ENCODE results near the gene PTCHD4. TPM values are rescaled to one million over a fixed set of nuclear protein-coding genes. Genes with fewer than 3 reads are reported as not detected.
"Not testable (repeated sequence)": the region's sequence is repeated elsewhere in the genome, so short reads cannot be mapped to it uniquely, and the experiment has no call there.

PTCHD4 gene
- total and polyA plus RNA-seq, 2 donors: 0.03 to 0.95 TPM

DNA sequence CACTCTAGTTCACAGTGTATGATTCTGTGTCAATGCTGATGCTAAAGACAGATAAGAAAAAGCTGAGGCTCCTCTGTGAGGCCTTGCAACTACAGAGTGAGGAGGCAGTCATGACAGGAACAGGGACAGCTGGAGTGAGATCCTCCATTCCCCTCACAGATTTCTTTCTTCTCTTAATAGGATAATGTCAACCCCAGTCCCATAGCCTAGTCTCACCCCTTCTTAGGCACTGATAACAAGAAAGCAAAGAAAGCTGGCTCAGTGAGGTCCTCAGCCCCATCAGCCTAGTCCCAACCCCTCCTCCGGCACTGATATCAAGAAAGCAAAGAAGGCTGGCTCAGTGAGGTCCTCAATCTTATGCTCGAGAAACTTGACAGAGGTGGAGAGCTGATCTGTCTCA is 2.1 kb upstream of the PTCHD4 start:
- Histone ChIP-seq H3K4me3 (ENCODE audit: low read depth, low read length) (no peak overlapping the region), H3K4me1 (ENCODE audit: insufficient read depth) (no peaks in the 10 kb centered on the region), H3K36me3 (ENCODE audit: insufficient read depth) (no peaks in the 10 kb centered on the region), H3K27ac (ENCODE audit: low read depth) (no peak overlapping the region)
- DNase-seq (ENCODE audit: extremely low spot score): no peak
- WGBS: 76% methylated on average over 2 of the region's 2 CpGs

DNA sequence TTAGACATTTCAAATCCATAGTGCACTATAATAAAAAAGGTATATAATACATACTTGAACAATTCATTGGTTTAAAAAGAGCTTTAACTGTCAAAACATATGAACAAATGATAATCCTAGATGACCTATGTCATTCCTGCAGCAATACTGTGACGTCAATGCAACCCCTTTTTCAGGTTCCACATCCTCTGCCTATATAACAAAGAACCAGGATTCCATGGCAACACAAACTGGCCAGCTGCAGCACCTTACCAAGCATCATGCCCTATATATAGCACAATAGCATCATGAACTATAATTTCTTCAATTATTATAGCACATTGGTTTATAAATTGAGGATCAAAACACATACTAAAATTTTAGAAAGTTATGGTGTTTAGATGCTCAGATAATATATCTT is 578 bp upstream of the PTCHD4 start:
- WGBS: 40% methylated on average over 1 of the region's 1 CpG
- Histone ChIP-seq H3K4me3 (ENCODE audit: low read depth, low read length) (no peak overlapping the region), H3K36me3 (ENCODE audit: insufficient read depth) (no peaks in the 10 kb centered on the region), H3K4me1 (ENCODE audit: insufficient read depth) (no peaks in the 10 kb centered on the region), H3K27ac (ENCODE audit: low read depth) (no peak overlapping the region)
- no peak for DNase-seq (ENCODE audit: extremely low spot score)

DNA sequence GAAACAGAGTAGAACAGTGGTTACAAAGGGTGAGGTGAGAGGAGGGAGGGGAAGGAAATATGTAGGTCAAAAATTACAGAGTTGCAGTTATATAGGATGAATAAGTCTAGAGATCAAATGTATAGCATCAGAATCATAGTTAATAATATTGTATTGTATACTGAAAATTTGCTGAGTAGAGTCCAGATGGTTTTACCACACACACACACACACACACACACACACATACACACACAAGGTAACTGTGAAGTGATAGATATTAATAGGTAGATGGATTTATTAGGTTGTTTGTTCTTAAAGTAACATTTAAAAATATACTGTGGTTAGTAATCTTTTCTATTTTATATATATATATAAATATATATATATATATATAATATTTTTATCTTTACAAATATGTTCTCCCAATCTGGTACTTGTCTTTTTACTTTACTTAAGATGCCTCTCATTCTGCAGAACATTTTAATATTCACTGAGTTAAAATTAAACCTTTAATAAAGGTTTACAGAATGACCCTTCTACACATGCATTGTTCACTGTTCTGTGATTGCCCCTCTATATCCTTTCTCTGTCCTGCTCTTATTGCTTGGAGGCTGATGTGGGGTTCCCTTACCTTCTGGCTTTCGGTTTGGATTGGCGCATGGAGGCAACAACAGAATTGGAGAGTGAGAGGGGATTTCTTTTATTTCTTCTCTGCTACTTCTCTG is 408 bp downstream of the PTCHD4 start:
- Histone ChIP-seq H3K36me3 (ENCODE audit: insufficient read depth) (no peaks in the 10 kb centered on the region), H3K27ac (ENCODE audit: low read depth) (no peak overlapping the region), H3K4me3 (ENCODE audit: low read depth, low read length) (no peak overlapping the region), H3K4me1 (ENCODE audit: insufficient read depth) (no peaks in the 10 kb centered on the region)
- DNase-seq (ENCODE audit: extremely low spot score): no peak
- WGBS: 88% methylated on average over 2 of the region's 2 CpGs

DNA sequence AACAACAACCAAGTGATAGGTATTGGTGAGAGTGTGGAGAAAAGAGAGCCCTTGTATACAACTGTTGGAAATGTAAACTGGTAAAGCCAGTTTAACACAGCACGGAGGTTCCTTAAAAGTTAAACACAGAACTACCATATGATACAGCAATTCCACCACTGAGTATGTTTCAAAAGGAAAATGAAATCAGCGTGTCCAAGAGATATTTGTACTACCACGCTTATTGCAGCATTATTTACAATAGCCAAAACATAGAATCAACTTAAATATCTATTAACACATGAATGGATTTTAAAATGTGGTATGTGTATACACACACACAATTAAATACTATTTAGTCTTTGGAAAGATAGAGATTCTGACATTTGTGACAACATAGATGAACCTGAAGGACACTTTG is 1.1 kb downstream of the PTCHD4 start:
- H3K4me3 ChIP-seq (ENCODE audit: low read depth, low read length): no peak overlapping the region

DNA sequence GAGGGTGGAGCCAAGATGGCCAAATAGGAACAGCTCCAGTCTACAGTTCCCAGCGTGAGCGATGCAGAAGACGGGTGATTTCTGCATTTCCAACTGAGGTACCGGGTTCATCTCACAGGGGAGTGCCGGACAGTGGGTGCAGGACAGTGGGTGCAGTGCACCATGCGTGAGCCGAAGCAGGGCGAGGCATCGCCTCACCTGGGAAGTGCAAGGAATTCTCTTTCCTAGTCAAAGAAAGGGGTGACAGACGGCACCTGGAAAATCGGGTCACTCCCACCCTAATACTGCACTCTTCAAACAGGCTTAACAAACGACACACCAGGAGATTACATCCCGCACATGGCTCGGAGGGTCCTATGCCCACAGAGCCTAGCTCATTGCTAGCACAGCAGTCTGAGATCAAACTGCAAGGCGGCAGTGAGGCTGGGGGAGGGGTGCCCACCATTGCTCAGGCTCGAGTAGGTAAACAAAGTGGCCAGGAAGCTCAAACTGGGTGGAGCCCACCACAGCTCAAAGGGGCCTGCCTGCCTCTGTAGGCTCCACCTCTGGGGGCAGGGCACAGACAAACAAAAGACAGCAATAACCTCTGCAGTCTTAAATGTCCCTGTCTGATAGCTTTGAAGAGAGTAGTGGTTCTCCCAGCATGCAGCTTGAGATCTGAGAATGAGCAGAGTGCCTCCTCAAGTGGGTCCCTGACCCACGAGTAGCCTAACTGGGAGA is 8.4 kb downstream of the PTCHD4 start:
- not testable (repeated sequence) for H3K4me3 ChIP-seq (ENCODE audit: low read depth, low read length); H3K4me1 ChIP-seq (ENCODE audit: insufficient read depth); H3K36me3 ChIP-seq (ENCODE audit: insufficient read depth); H3K27ac ChIP-seq (ENCODE audit: low read depth); DNase-seq (ENCODE audit: extremely low spot score)
- 86% methylated on average over 17 of the region's 17 CpGs for WGBS

More for the DNA sequence above, 1.1 kb downstream of the PTCHD4 start:
- no peaks in the 10 kb centered on the region for H3K36me3 ChIP-seq (ENCODE audit: insufficient read depth)
- no peak overlapping the region for H3K27ac ChIP-seq (ENCODE audit: low read depth)
- DNase-seq (ENCODE audit: extremely low spot score): no peak
- whole genome bisulfite sequencing: 52% methylated on average over 3 of the region's 3 CpGs
- no peaks in the 10 kb centered on the region for H3K4me1 ChIP-seq (ENCODE audit: insufficient read depth)

DNA sequence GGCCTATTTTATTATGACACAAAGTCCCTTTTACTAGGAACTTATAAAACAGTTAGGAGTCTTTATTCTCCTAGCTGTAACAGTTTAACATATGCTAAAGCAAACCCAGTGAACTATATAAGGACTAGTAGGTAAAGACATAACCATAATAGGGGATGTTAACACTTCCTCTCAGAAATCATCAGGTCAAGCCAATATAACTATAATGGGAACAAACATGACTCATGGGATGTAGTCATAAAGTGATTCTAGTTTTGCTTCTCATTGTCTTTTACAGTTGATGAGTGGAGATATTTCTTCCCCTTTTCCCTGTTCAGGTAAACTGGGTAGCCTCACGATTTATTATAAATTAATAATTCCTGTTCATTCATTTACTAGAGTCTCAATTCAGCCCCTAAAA is 9.7 kb downstream of the PTCHD4 start:
- H3K27ac ChIP-seq (ENCODE audit: low read depth): no peak overlapping the region
- WGBS: 86% methylated on average over 1 of the region's 1 CpG
- H3K4me3 ChIP-seq (ENCODE audit: low read depth, low read length): no peak overlapping the region
- no peaks in the 10 kb centered on the region for H3K36me3 ChIP-seq (ENCODE audit: insufficient read depth)
- no peaks in the 10 kb centered on the region for H3K4me1 ChIP-seq (ENCODE audit: insufficient read depth)
- DNase-seq (ENCODE audit: extremely low spot score): no peak

DNA sequence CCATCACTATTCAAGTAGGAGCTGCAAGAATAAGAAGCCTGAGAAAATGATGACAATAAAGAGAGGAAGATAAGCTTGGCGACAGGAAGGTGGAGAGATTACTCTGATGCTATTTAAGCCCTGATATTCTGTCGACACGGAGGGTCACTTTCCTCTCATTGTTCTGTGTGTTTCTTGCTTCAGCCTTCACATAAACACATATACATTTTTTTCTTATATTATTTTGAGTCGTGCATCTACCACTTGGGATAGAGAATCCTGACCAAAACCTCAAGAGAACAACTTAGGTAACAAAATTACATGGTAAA is 10.5 kb downstream of the PTCHD4 start:
- DNase-seq (ENCODE audit: extremely low spot score): no peak
- Histone ChIP-seq H3K36me3 (ENCODE audit: insufficient read depth) (no peaks in the 10 kb centered on the region), H3K4me1 (ENCODE audit: insufficient read depth) (no peaks in the 10 kb centered on the region), H3K27ac (ENCODE audit: low read depth) (no peak overlapping the region), H3K4me3 (ENCODE audit: low read depth, low read length) (no peak overlapping the region)
- 39% methylated on average over 4 of the region's 4 CpGs for WGBS

DNA sequence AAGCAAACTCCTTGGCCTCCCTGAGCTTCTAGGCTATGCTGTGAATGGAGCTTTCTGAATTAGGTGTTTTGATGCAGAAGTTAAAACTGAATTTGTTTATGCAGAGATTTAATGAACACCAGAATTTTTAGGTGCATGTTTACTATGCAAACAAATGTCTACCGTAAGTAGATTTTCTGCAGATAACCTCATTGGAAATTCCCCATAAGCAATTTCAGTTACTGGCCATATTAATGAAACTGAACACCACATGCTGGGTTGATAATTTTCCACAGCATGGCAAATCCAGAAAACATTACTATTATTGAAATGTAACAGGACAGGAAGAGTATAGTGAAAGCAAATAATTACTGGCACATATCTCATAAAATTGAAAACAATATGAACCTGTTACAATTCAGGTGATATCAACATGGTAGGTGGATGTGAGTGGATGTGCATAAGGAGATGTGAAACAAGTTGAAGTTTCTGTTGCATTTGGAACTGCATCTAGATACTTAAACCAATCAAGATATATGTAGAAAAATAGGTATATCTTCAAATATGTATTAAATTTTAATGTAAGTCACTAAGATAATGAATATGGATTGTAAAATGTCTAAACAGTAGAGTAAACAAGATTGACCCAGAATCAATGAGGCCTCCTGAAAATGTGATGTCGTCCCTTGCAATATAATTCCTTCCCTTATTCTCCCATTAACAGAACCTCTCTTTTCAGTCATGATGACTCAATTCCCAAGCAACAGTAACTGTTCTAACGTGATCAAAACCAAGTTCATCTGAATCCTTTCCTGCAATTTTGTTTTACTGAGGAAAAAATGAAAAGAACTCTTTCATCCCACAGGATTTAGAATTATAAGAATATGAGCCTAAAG is 11.0 kb downstream of the PTCHD4 start:
- Histone ChIP-seq H3K27ac (ENCODE audit: low read depth) (no peak overlapping the region), H3K4me3 (ENCODE audit: low read depth, low read length) (no peak overlapping the region), H3K36me3 (ENCODE audit: insufficient read depth) (no peaks in the 10 kb centered on the region), H3K4me1 (ENCODE audit: insufficient read depth) (no peaks in the 10 kb centered on the region)
- no peak for DNase-seq (ENCODE audit: extremely low spot score)
- 63% methylated on average over 3 of the region's 3 CpGs for WGBS

DNA sequence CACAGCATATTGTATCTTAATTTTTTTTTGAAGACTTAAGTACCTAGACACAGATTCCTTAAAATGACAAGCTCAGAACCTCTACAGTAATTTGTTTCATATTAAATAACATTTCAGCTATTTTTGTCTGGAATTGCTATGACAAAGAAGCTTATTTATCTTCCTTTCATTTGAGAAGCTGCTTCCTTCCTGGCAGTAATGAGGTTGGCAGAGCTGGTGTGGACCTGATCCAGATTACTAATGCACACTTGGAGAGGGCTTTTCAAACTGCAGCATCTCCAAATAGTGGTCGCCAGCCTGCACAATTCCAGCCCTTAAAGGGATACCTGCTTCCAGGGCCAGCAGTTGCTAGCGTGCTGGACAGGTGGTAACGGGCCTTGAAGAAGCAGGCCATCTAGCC is 12.1 kb downstream of the PTCHD4 start:
- 75% methylated on average over 3 of the region's 3 CpGs for WGBS
- no peak for DNase-seq (ENCODE audit: extremely low spot score)
- Histone ChIP-seq H3K4me3 (ENCODE audit: low read depth, low read length) (no peak overlapping the region), H3K36me3 (ENCODE audit: insufficient read depth) (no peaks in the 10 kb centered on the region), H3K27ac (ENCODE audit: low read depth) (no peak overlapping the region), H3K4me1 (ENCODE audit: insufficient read depth) (no peaks in the 10 kb centered on the region)

DNA sequence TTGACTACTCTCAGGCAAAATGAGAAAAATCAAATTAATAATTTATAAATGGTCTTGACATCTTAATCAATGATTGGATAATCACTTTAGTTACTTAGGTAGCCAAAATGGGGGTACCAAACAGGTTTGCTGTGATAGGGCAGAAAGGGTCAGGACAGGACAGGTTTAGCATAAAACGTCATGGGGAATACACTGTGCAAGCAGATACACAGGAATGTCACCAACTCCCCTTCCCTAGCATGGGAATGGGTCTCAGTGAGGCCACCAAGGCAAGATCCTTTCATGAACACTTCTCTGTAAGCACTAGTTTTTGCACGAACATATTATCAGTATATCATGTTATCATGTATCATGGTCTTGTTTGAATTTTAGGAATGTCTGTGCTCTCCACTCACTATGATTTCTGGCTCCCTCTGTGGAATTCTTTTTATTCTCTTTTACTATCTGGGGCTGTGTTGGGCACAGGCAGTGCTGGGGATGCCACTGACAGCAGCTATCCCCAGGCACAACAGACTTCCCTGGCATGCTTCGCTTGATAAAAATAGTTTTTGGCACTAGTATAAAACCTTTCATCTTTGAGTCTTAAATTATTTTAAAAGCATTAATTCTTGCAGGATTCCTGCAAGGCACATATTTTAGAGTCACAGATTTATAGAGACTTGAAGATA is 18.3 kb downstream of the PTCHD4 start:
- no peaks in the 10 kb centered on the region for H3K36me3 ChIP-seq (ENCODE audit: insufficient read depth)
- H3K4me3 ChIP-seq (ENCODE audit: low read depth, low read length): no peak overlapping the region
- H3K4me1 ChIP-seq (ENCODE audit: insufficient read depth): no peaks in the 10 kb centered on the region
- DNase-seq (ENCODE audit: extremely low spot score): no peak
- 33% methylated on average over 3 of the region's 3 CpGs for WGBS
- no peak overlapping the region for H3K27ac ChIP-seq (ENCODE audit: low read depth)

DNA sequence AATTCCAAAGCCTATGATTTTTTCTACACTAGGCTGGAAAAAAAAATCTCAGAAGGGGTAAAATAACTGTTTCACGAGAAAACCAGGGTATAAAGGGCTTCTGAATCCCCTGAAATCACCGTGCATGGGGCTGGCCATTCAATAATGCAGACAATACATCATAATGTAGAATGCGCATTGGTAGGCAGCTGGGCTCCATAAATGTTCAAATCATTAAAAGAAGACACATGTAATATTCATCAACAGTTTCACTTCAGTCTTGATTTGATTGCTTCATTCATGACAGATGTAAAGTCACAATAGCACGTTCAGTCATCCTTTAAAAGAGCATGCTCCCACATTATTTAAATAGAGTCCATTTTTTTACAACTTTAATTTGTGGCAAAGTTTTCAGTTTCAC is 20.5 kb downstream of the PTCHD4 start:
- no peaks in the 10 kb centered on the region for H3K36me3 ChIP-seq (ENCODE audit: insufficient read depth)
- 78% methylated on average over 4 of the region's 4 CpGs for WGBS
- no peak overlapping the region for H3K4me3 ChIP-seq (ENCODE audit: low read depth, low read length)
- no peak overlapping the region for H3K27ac ChIP-seq (ENCODE audit: low read depth)
- no peaks in the 10 kb centered on the region for H3K4me1 ChIP-seq (ENCODE audit: insufficient read depth)
- no peak for DNase-seq (ENCODE audit: extremely low spot score)

DNA sequence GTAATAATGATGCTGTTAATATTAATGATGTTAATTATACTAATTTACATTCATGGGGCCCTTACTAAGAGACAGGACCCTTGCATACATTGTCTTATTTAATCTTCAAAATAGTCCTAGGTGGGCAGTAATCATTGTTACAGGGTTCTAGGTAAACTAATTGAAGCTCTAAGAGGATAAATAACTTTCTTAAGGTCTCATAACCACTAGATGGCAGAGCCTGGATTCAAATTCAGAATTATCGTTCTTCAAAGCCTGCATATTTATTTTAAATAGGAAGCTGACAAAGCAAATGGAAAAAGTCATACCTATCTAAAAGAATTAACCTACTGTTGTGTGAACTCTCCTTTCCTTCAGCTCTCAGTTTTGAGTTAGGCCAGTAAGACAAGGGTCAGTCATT is 23.5 kb downstream of the PTCHD4 start:
- 15% methylated on average over 1 of the region's 1 CpG for WGBS
- H3K36me3 ChIP-seq (ENCODE audit: insufficient read depth): no peaks in the 10 kb centered on the region
- no peak for DNase-seq (ENCODE audit: extremely low spot score)
- no peaks in the 10 kb centered on the region for H3K4me1 ChIP-seq (ENCODE audit: insufficient read depth)
- no peak overlapping the region for H3K4me3 ChIP-seq (ENCODE audit: low read depth, low read length)
- H3K27ac ChIP-seq (ENCODE audit: low read depth): no peak overlapping the region

DNA sequence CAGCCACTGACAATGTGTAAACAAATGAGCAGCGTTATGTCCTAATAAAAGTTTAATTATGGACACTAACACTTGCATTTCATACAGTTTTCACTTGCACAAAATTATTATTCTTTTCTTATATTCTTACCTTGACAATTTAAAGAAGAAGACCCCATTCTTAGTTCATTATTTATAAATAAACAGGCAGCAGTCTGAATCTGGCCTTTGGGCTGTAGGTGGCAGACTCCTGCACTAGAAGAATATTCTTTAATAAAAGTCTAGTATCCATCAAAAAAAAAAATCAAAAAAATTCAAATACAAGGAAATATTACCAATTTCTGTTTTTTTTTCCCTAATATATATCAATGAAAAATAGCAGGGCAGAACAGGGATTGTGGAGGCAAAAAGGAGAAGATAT is 24.8 kb downstream of the PTCHD4 start:
- H3K27ac ChIP-seq (ENCODE audit: low read depth): no peak overlapping the region
- no peak for DNase-seq (ENCODE audit: extremely low spot score)
- no peak overlapping the region for H3K4me3 ChIP-seq (ENCODE audit: low read depth, low read length)
- 50% methylated on average over 1 of the region's 1 CpG for WGBS
- H3K4me1 ChIP-seq (ENCODE audit: insufficient read depth): no peaks in the 10 kb centered on the region
- no peaks in the 10 kb centered on the region for H3K36me3 ChIP-seq (ENCODE audit: insufficient read depth)
